Sigmoid colon (tissue), 3 donors: ENCODE measurements around the gene AAMP.

ENCODE experiments used
- POLR2A ChIP-seq, 2 donors: fragments of 450-650 bp; IDR thresholded peaks; one replicate each; pipeline ENCODE4 v1.6.1; 2016; ENCODE audit warnings: antibody characterized with exemption in 2 of 2, mild to moderate bottlenecking in 2 of 2, moderate library complexity in 2 of 2
- TF ChIP-seq, protein P1 (sequence below), 4 experiments: fragments of 450-650 bp in 3 of 4; fragments of 200-600 bp in 1 of 4; IDR thresholded peaks; one replicate each; pipeline ENCODE4 v1.5.1; 2016 to 2019; ENCODE audit warnings: antibody characterized with exemption in 4 of 4, mild to moderate bottlenecking in 3 of 4, moderate library complexity in 2 of 4

DNA sequence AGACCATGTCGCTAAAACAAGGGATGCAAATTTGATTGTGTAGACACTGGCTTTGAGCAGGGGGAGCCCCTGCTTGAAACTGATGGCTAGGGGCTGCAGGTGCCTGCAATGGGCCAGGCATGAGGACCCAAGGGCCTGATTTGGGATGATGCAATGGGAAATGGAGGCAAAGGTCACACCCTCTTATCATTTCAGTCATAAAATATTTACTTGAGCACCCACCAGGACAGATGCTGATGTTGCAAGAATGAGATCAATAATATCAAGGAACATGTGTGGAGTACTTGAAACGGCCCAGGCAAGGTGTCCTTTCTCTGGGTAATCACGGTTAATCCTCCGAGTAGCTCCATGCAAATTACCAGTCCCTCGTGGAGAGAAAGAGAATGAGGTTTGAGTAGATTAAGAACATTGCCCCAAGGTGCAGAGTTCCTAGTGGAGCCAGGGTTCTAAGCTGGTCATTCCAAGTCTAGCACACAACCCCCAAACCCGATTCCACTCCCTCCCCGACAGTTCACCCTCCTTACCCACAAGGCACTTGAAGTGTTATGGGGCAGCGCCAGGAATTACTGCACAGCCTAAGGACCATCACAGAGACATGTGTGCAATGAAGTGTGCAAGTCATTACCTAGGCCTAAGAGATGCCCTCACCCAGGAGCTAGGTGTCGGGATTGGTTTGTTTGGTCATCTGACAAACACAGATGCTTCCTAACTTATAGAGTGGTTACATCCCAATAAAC, 36.4 kb upstream of the AAMP start:
- TF ChIP-seq POLR2A (IDR thresholded peaks at IDR 0.05), result no peak
- TF ChIP-seq, protein P1, sequence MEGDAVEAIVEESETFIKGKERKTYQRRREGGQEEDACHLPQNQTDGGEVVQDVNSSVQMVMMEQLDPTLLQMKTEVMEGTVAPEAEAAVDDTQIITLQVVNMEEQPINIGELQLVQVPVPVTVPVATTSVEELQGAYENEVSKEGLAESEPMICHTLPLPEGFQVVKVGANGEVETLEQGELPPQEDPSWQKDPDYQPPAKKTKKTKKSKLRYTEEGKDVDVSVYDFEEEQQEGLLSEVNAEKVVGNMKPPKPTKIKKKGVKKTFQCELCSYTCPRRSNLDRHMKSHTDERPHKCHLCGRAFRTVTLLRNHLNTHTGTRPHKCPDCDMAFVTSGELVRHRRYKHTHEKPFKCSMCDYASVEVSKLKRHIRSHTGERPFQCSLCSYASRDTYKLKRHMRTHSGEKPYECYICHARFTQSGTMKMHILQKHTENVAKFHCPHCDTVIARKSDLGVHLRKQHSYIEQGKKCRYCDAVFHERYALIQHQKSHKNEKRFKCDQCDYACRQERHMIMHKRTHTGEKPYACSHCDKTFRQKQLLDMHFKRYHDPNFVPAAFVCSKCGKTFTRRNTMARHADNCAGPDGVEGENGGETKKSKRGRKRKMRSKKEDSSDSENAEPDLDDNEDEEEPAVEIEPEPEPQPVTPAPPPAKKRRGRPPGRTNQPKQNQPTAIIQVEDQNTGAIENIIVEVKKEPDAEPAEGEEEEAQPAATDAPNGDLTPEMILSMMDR (IDR thresholded peaks at IDR 0.05), result no peak
